ENCODE data around the gene ETNK2.

GRCh38 chr1:204128464-204128963, 23.3 kb downstream of the ETNK2 start:
- no peak for TF ChIP-seq CTCF (IDR thresholded peaks at IDR 0.05 in 4 of 5, conservative IDR thresholded peaks at IDR 0.05 in 1 of 5)
- TF ChIP-seq POLR2A (IDR thresholded peaks at IDR 0.05), result no peak
